Measurements from ENCODE around the gene CBFA2T3.
A peak's percentile ranks its signal among the peaks of the same experiment; 100 is the strongest.

CBFA2T3 gene

GRCh38 chr16:88871730-88872416 is 105.1 kb downstream of the CBFA2T3 start:
- H3K9me3 ChIP-seq = no peaks in the 10 kb centered on the region
- no peaks in the 10 kb centered on the region for H3K4me1 ChIP-seq
- no peak for TF ChIP-seq CTCF (IDR thresholded peaks at IDR 0.05)
- H3K4me3 ChIP-seq = no peak overlapping the region
- no peak overlapping the region for H3K27ac ChIP-seq
- H3K27me3 ChIP-seq = peaks cover 0 to 56% of the 10 kb centered on the region in 2 donors
- no peak for DNase-seq
- H3K36me3 ChIP-seq = peaks cover 0 to 4% (median 0%) of the 10 kb centered on the region in 3 donors
- intact Hi-C loops (cut with DNase I; ENCODE audit: low total_unique reads) = no loop called here

GRCh38 chr16:88871349-88871702 is 105.7 kb downstream of the CBFA2T3 start:
- Histone ChIP-seq H3K27me3 (peaks cover 0 to 56% of the 10 kb centered on the region in 2 donors), H3K9me3 (no peaks in the 10 kb centered on the region), H3K4me1 (no peaks in the 10 kb centered on the region), H3K4me3 (no peak overlapping the region), H3K27ac (no peak overlapping the region), H3K36me3 (no peaks in the 10 kb centered on the region)
- no peak for TF ChIP-seq CTCF (IDR thresholded peaks at IDR 0.05)
- intact Hi-C loops (cut with DNase I; ENCODE audit: low total_unique reads) = no loop called here
- no peak for DNase-seq

GRCh38 chr16:88870608-88871348 is 106.2 kb downstream of the CBFA2T3 start:
- peaks cover 0 to 60% of the 10 kb centered on the region in 2 donors for H3K27me3 ChIP-seq
- no peak for DNase-seq

GRCh38 chr16:88869673-88869980 is 107.4 kb downstream of the CBFA2T3 start:
- H3K27ac ChIP-seq = no peak overlapping the region
- peaks cover 0 to 69% of the 10 kb centered on the region in 2 donors for H3K27me3 ChIP-seq
- H3K36me3 ChIP-seq = no peaks in the 10 kb centered on the region
- H3K9me3 ChIP-seq = no peaks in the 10 kb centered on the region
- no peak for TF ChIP-seq CTCF (IDR thresholded peaks at IDR 0.05)
- no peak for DNase-seq
- H3K4me3 ChIP-seq = no peak overlapping the region
- intact Hi-C loops (cut with DNase I; ENCODE audit: low total_unique reads) = loop anchor here (10.0 kb wide), 2 partner anchors 135 to 355 kb away; no protein-coding TSS in a partner anchor
- H3K4me1 ChIP-seq = no peaks in the 10 kb centered on the region

More at GRCh38 chr16:88870608-88871348, 106.2 kb downstream of the CBFA2T3 start:
- intact Hi-C loops (cut with DNase I; ENCODE audit: low total_unique reads) = no loop called here
- Histone ChIP-seq H3K4me1 (no peaks in the 10 kb centered on the region), H3K27ac (no peak overlapping the region), H3K9me3 (no peaks in the 10 kb centered on the region), H3K36me3 (no peaks in the 10 kb centered on the region), H3K4me3 (peak overlapping the region in 1 of 2 donors; percentile 5)
- TF ChIP-seq CTCF (IDR thresholded peaks at IDR 0.05) = no peak

- intact Hi-C loops (cut with DNase I; ENCODE audit: low total_unique reads) = loop anchor here (10.0 kb wide), 2 partner anchors 134 to 356 kb away; no protein-coding TSS in a partner anchor
- DNase-seq = no peak
- no peaks in the 10 kb centered on the region for H3K9me3 ChIP-seq
- no peak overlapping the region for H3K27ac ChIP-seq
- H3K36me3 ChIP-seq = no peaks in the 10 kb centered on the region
- H3K4me1 ChIP-seq = no peaks in the 10 kb centered on the region
- TF ChIP-seq CTCF (IDR thresholded peaks at IDR 0.05) = no peak
- H3K27me3 ChIP-seq = peaks cover 0 to 73% of the 10 kb centered on the region in 2 donors
- no peak overlapping the region for H3K4me3 ChIP-seq
Measured at GRCh38 chr16:88868974-88869672, 107.9 kb downstream of the CBFA2T3 start.
